GM19395 (cell line): ENCODE measurements around the gene UAP1L1.
"Not testable (repeated sequence)": the region's sequence is repeated elsewhere in the genome, so short reads cannot be mapped to it uniquely, and the experiment has no call there.

ENCODE experiments used
- ATAC-seq: cut with Tn5 transposase; IDR thresholded peaks from one replicate; pipeline ENCODE4 v1.9.1; 2021; ENCODE audit warnings: mild to moderate bottlenecking, moderate library complexity; ENCODE audit not compliant: unreplicated experiment

The UAP1L1 gene

GRCh38 chr9:137055385-137056364 is 21.6 kb upstream of the UAP1L1 start:
- ATAC-seq = no peak

- no peak for ATAC-seq
Measured at GRCh38 chr9:137056739-137057415, 20.4 kb upstream of the UAP1L1 start.

GRCh38 chr9:137057545-137057944 is 19.8 kb upstream of the UAP1L1 start:
- no peak for ATAC-seq

GRCh38 chr9:137058521-137059234 is 18.6 kb upstream of the UAP1L1 start:
- ATAC-seq = no peak

GRCh38 chr9:137062384-137062783 is 14.9 kb upstream of the UAP1L1 start:
- no peak for ATAC-seq

- not testable (repeated sequence) for ATAC-seq
Measured at GRCh38 chr9:137062798-137063197, 14.5 kb upstream of the UAP1L1 start.

- ATAC-seq = no peak
Measured at GRCh38 chr9:137063311-137064026, 13.8 kb upstream of the UAP1L1 start.

- no peak for ATAC-seq
Measured at GRCh38 chr9:137064027-137064879, 13.1 kb upstream of the UAP1L1 start.

GRCh38 chr9:137064880-137065164 is 12.5 kb upstream of the UAP1L1 start:
- no peak for ATAC-seq

GRCh38 chr9:137065336-137065967 is 11.9 kb upstream of the UAP1L1 start:
- no peak for ATAC-seq

GRCh38 chr9:137066096-137066861 is 11.0 kb upstream of the UAP1L1 start:
- ATAC-seq = no peak

- peak; percentile 50 for ATAC-seq
Measured at GRCh38 chr9:137067860-137068538, 9.3 kb upstream of the UAP1L1 start.

- ATAC-seq = no peak
Measured at GRCh38 chr9:137068539-137069507, 8.5 kb upstream of the UAP1L1 start.

- no peak for ATAC-seq
Measured at GRCh38 chr9:137069508-137070091, 7.7 kb upstream of the UAP1L1 start.

- ATAC-seq = peak; percentile 80
Measured at GRCh38 chr9:137070201-137070905, 7.0 kb upstream of the UAP1L1 start, which contains the start of gene SAPCD2. SAPCD2 (minus strand) TSS chr9:137070557; CDS start chr9:137070460, 97 bp downstream.

GRCh38 chr9:137070906-137071275 is 6.4 kb upstream of the UAP1L1 start:
- ATAC-seq = no peak
